Measurements from ENCODE around the gene COL15A1. TPM values are rescaled to one million over a fixed set of nuclear protein-coding genes. Genes with fewer than 3 reads are reported as not detected.

The COL15A1 gene
- total and polyA plus RNA-seq, 10 donors: 0.33 to 9.3 (median 2.1) TPM

- peaks cover 0 to 13% (median 0%) of the 10 kb centered on the region in 7 donors for H3K27me3 ChIP-seq (replicated peaks in 1 of 7)
- H3K9me3 ChIP-seq: no peaks in the 10 kb centered on the region
- no peaks in the 10 kb centered on the region for H3K36me3 ChIP-seq
- no peak overlapping the region for H3K27ac ChIP-seq
- no peaks in the 10 kb centered on the region for H3K4me1 ChIP-seq
- no peak for DNase-seq
- intact Hi-C loops (cut with DNase I; ENCODE audit: low total_unique reads): no loop called here
- H3K4me3 ChIP-seq: no peak overlapping the region
- WGBS, 5 donors: 77 to 95% (median 89%) methylated on average over 6 of the region's 6 CpGs
- no peak for TF ChIP-seq POLR2A (IDR thresholded peaks at IDR 0.05)
- no peak for TF ChIP-seq CTCF (IDR thresholded peaks at IDR 0.05 in 8 of 11, conservative IDR thresholded peaks at IDR 0.05 in 3 of 11)
- no peak for TF ChIP-seq POLR2AphosphoS5 (IDR thresholded peaks at IDR 0.05)
Measured at GRCh38 chr9:98968601-98969337, 25.1 kb downstream of the COL15A1 start.

GRCh38 chr9:98970532-98971041 lies 26.9 kb downstream of the COL15A1 start:
- no peaks in the 10 kb centered on the region for H3K36me3 ChIP-seq
- H3K4me1 ChIP-seq: peaks cover 0 to 12% (median 10%) of the 10 kb centered on the region in 6 donors
- 90 to 95% (median 93%) methylated on average over 7 of the region's 7 CpGs for WGBS, 5 donors
- no peak for DNase-seq
- peaks cover 0 to 32% (median 5%) of the 10 kb centered on the region in 7 donors for H3K27me3 ChIP-seq (replicated peaks in 1 of 7)
- no peak for TF ChIP-seq CTCF (IDR thresholded peaks at IDR 0.05 in 8 of 11, conservative IDR thresholded peaks at IDR 0.05 in 3 of 11)
- TF ChIP-seq POLR2AphosphoS5 (IDR thresholded peaks at IDR 0.05): no peak
- no peak for TF ChIP-seq POLR2A (IDR thresholded peaks at IDR 0.05)
- H3K4me3 ChIP-seq: no peak overlapping the region
- no peak overlapping the region for H3K27ac ChIP-seq
- intact Hi-C loops (cut with DNase I; ENCODE audit: low total_unique reads): no loop called here
- no peaks in the 10 kb centered on the region for H3K9me3 ChIP-seq

- H3K27ac ChIP-seq: no peak overlapping the region
- peaks cover 0 to 39% (median 7%) of the 10 kb centered on the region in 7 donors for H3K27me3 ChIP-seq (replicated peaks in 1 of 7)
- DNase-seq: no peak
- intact Hi-C loops (cut with DNase I; ENCODE audit: low total_unique reads): no loop called here
- no peaks in the 10 kb centered on the region for H3K36me3 ChIP-seq
- no peak for TF ChIP-seq POLR2A (IDR thresholded peaks at IDR 0.05)
- no peak for TF ChIP-seq POLR2AphosphoS5 (IDR thresholded peaks at IDR 0.05)
- TF ChIP-seq CTCF (IDR thresholded peaks at IDR 0.05 in 8 of 11, conservative IDR thresholded peaks at IDR 0.05 in 3 of 11): no peak
- H3K9me3 ChIP-seq: no peaks in the 10 kb centered on the region
- H3K4me1 ChIP-seq: peaks cover 0 to 13% (median 11%) of the 10 kb centered on the region in 6 donors
- H3K4me3 ChIP-seq: no peak overlapping the region
- 86 to 90% (median 88%) methylated on average over 18 to 20 of the region's 20 CpGs for WGBS, 5 donors
Measured at GRCh38 chr9:98971168-98971914, 27.6 kb downstream of the COL15A1 start.

GRCh38 chr9:98971915-98972223 lies 28.2 kb downstream of the COL15A1 start:
- intact Hi-C loops (cut with DNase I; ENCODE audit: low total_unique reads): no loop called here
- WGBS, 5 donors: 92 to 98% (median 94%) methylated on average over 5 to 6 of the region's 6 CpGs
- Histone ChIP-seq H3K4me1 (peaks cover 0 to 13% (median 11%) of the 10 kb centered on the region in 6 donors), H3K27me3 (replicated peaks in 1 of 7) (peaks cover 0 to 44% (median 7%) of the 10 kb centered on the region in 7 donors), H3K27ac (no peak overlapping the region), H3K36me3 (no peaks in the 10 kb centered on the region), H3K9me3 (no peaks in the 10 kb centered on the region), H3K4me3 (no peak overlapping the region)
- no peak for DNase-seq
- TF ChIP-seq CTCF (IDR thresholded peaks at IDR 0.05 in 8 of 11, conservative IDR thresholded peaks at IDR 0.05 in 3 of 11): no peak
- TF ChIP-seq POLR2AphosphoS5 (IDR thresholded peaks at IDR 0.05): no peak
- TF ChIP-seq POLR2A (IDR thresholded peaks at IDR 0.05): no peak

Measured in spleen (tissue), 11 donors.